SIG-M5 treated with dmso at 0.1 percent for 504 hours (cell line): ENCODE measurements around the gene ODAPH.
A peak's percentile ranks its signal among the peaks of the same experiment; 100 is the strongest.
"Not testable (repeated sequence)": the region's sequence is repeated elsewhere in the genome, so short reads cannot be mapped to it uniquely, and the experiment has no call there.

Experiments used
- DNase-seq: peaks from one replicate; lab custom pipeline; 2025; ENCODE audit not compliant: unreplicated experiment; lab: John Stamatoyannopoulos, UW

ODAPH gene

GRCh38 chr4:75544220-75544619 lies 11.6 kb upstream of the ODAPH start:
- DNase-seq, result not testable (repeated sequence)

GRCh38 chr4:75544870-75545269 lies 11.0 kb upstream of the ODAPH start:
- no peak for DNase-seq

GRCh38 chr4:75545526-75545925 lies 10.3 kb upstream of the ODAPH start:
- DNase-seq, result no peak

GRCh38 chr4:75547647-75548387 lies 8.0 kb upstream of the ODAPH start:
- no peak for DNase-seq

GRCh38 chr4:75549019-75549418 lies 6.8 kb upstream of the ODAPH start:
- no peak for DNase-seq

- no peak for DNase-seq
Observed at GRCh38 chr4:75552452-75552851, 3.4 kb upstream of the ODAPH start.

- no peak for DNase-seq
Observed at GRCh38 chr4:75557696-75558095, 1.8 kb downstream of the ODAPH start.

GRCh38 chr4:75561789-75562188 lies 5.9 kb downstream of the ODAPH start:
- peak; percentile 65 for DNase-seq

GRCh38 chr4:75564023-75564422 lies 8.2 kb downstream of the ODAPH start:
- DNase-seq, result no peak

GRCh38 chr4:75565481-75565880 lies 9.6 kb downstream of the ODAPH start:
- DNase-seq, result no peak

- DNase-seq, result peak; percentile 50
Observed at GRCh38 chr4:75566911-75567310, 11.0 kb downstream of the ODAPH start.

- no peak for DNase-seq
Observed at GRCh38 chr4:75567725-75568124, 11.9 kb downstream of the ODAPH start.

GRCh38 chr4:75584067-75584466 lies 28.2 kb downstream of the ODAPH start:
- DNase-seq, result no peak

GRCh38 chr4:75593393-75593792 lies 37.5 kb downstream of the ODAPH start:
- DNase-seq, result no peak

GRCh38 chr4:75596061-75596460 lies 40.2 kb downstream of the ODAPH start:
- DNase-seq, result no peak

GRCh38 chr4:75598390-75598789 lies 42.5 kb downstream of the ODAPH start:
- no peak for DNase-seq

- DNase-seq, result no peak
Observed at GRCh38 chr4:75599647-75600046, 43.8 kb downstream of the ODAPH start.

GRCh38 chr4:75605928-75606327 lies 50.1 kb downstream of the ODAPH start:
- DNase-seq, result no peak

- DNase-seq, result no peak
Observed at GRCh38 chr4:75612306-75612705, 56.4 kb downstream of the ODAPH start.
